ENCODE results near the gene ATP11B.

- no peak for TF ChIP-seq CTCF (IDR thresholded peaks at IDR 0.05 in 2 of 3, conservative IDR thresholded peaks at IDR 0.05 in 1 of 3; ENCODE audit: insufficient read depth in 2 of 3, low read depth in 1 of 3, low read length in 3 of 3)
- no peak for TF ChIP-seq IRF2 (CRISPR knock-in tag; IDR thresholded peaks at IDR 0.05)
- TF ChIP-seq, protein P1, sequence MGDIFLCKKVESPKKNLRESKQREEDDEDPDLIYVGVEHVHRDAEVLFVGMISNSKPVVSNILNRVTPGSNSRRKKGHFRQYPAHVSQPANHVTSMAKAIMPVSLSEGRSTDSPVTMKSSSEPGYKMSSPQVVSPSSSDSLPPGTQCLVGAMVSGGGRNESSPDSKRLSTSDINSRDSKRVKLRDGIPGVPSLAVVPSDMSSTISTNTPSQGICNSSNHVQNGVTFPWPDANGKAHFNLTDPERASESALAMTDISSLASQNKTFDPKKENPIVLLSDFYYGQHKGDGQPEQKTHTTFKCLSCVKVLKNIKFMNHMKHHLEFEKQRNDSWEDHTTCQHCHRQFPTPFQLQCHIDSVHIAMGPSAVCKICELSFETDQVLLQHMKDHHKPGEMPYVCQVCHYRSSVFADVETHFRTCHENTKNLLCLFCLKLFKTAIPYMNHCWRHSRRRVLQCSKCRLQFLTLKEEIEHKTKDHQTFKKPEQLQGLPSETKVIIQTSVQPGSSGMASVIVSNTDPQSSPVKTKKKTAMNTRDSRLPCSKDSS (IDR thresholded peaks at IDR 0.05; ENCODE audit: low read depth, partially characterized antibody), result no peak
Measured at GRCh38 chr3:182769673-182770072, 23.6 kb upstream of the ATP11B start.
